OCI-LY1 (cell line): ENCODE results near the gene ANAPC5.

Source experiments
- H2AFZ ChIP-seq: fragments of 200-600 bp; sonication (generic), shearing (Covaris generic); 2 replicates; pipeline ENCODE4 v1.6.0; 2014; ENCODE audit warnings: antibody characterized with exemption, mild to moderate bottlenecking, low read length
- H3F3A ChIP-seq: fragments of 200-600 bp; sonication (generic), shearing (Covaris generic); 2 replicates; pipeline ENCODE4 v1.6.0; 2014; ENCODE audit warnings: mild to moderate bottlenecking, antibody characterized with exemption, low read length, moderate library complexity; ENCODE audit not compliant: insufficient read depth
- H3K27ac ChIP-seq: fragments of 200-600 bp; sonication (generic); 2 replicates; pipeline ENCODE4 v1.5.1; 2014; ENCODE audit warnings: low read length, mixed run types, mild to moderate bottlenecking, low read depth; ENCODE audit not compliant: poor library complexity, severe bottlenecking
- H3K27me3 ChIP-seq: fragments of 200-600 bp; sonication (generic); 2 replicates; pipeline ENCODE4 v1.6.0; 2014; ENCODE audit warnings: antibody characterized with exemption, mild to moderate bottlenecking, low read length, moderate library complexity; ENCODE audit not compliant: insufficient read depth
- H3K36me3 ChIP-seq: fragments of 200-600 bp; sonication (generic); 2 replicates; pipeline ENCODE4 v1.6.1; 2014; ENCODE audit warnings: mild to moderate bottlenecking, antibody characterized with exemption, low read length, moderate library complexity, mixed read lengths; ENCODE audit not compliant: insufficient read depth
- H3K4me1 ChIP-seq: fragments of 200-600 bp; sonication (generic); 2 replicates; pipeline ENCODE4 v1.5.1; 2014; ENCODE audit warnings: mild to moderate bottlenecking, low read length, moderate library complexity; ENCODE audit not compliant: insufficient read depth, severe bottlenecking
- H3K4me2 ChIP-seq: fragments of 200-600 bp; sonication (generic), shearing (Covaris generic); 2 replicates; pipeline ENCODE4 v1.6.1; 2014; ENCODE audit warnings: low read length
- H3K4me3 ChIP-seq: fragments of 200-600 bp; sonication (generic); 2 replicates; pipeline ENCODE4 v1.5.1; 2014; ENCODE audit warnings: low read length, low read depth, mild to moderate bottlenecking, mixed read lengths; ENCODE audit not compliant: poor library complexity, severe bottlenecking
- H3K79me2 ChIP-seq: fragments of 200-600 bp; shearing (Covaris generic); 2 replicates; pipeline ENCODE4 v1.6.1; 2016; ENCODE audit warnings: mixed run types, low read length, mixed read lengths; ENCODE audit not compliant: insufficient read depth
- H3K9ac ChIP-seq: fragments of 200-600 bp; sonication (generic), shearing (Covaris generic); 2 replicates; pipeline ENCODE4 v1.6.1; 2014; ENCODE audit warnings: mild to moderate bottlenecking, low read length, mixed read lengths
- H3K9me2 ChIP-seq: fragments of 200-600 bp; sonication (generic), shearing (Covaris generic); 2 replicates; pipeline ENCODE4 v1.6.1; 2014; ENCODE audit warnings: low read depth, mild to moderate bottlenecking, low read length, mixed read lengths
- H3K9me3 ChIP-seq: fragments of 200-600 bp; shearing (Covaris generic); 2 replicates; pipeline ENCODE4 v1.6.1; 2014; ENCODE audit warnings: low read length, mixed read lengths
- H4K20me1 ChIP-seq: fragments of 200-600 bp; sonication (generic), shearing (Covaris generic); 2 replicates; pipeline ENCODE4 v1.6.0; 2016; ENCODE audit warnings: mild to moderate bottlenecking, low read length; ENCODE audit not compliant: insufficient read depth
- CTCF ChIP-seq: fragments of 200-600 bp; sonication (generic), shearing (Covaris generic); IDR thresholded peaks from 2 replicates; pipeline ENCODE4 v1.5.1; 2017; ENCODE audit warnings: mild to moderate bottlenecking, antibody characterized with exemption, low read length, moderate library complexity, mixed read lengths
- EZH2 ChIP-seq: fragments of 200-600 bp; sonication (generic), shearing (Covaris generic); IDR thresholded peaks from 2 replicates; pipeline ENCODE4 v1.8.0; 2017; ENCODE audit warnings: borderline replicate concordance, mixed run types, mild to moderate bottlenecking, antibody characterized with exemption, low read length, moderate library complexity, mixed read lengths

Gene ANAPC5

DNA sequence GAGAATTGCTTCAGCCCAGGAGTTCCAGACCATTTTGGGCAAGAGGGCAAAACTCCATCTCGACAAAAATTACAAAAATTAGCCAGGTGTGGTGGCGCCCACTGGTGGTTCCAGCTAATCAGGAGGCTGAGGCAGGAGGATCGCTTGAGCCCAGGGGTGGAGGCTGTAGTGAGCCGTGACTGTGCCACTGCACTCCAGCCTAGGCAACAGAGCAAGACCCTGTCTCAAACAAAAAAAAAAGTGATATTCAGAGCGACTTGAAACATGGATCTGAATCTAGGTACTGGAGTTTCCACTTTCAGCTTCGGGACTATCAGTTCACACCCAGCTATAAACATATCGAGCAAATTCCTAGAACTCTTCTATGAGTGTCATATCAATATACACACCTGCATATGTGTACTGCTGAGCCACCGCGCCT is 31.4 kb upstream of the ANAPC5 start:
- Histone ChIP-seq H3K9me2 (no peaks in the 10 kb centered on the region), H3K79me2 (no peaks in the 10 kb centered on the region), H3K36me3 (no peaks in the 10 kb centered on the region), H3K27ac (no peak overlapping the region), H3K4me1 (no peaks in the 10 kb centered on the region), H3K4me3 (no peak overlapping the region), H3F3A (no peaks in the 10 kb centered on the region), H3K27me3 (no peaks in the 10 kb centered on the region), H2AFZ (no peak overlapping the region), H3K9me3 (no peaks in the 10 kb centered on the region), H3K9ac (no peak overlapping the region), H4K20me1 (no peaks in the 10 kb centered on the region), H3K4me2 (no peak overlapping the region)
- no peak for TF ChIP-seq EZH2
- peak; percentile 25; the same call in 1 of the 2 replicates for TF ChIP-seq CTCF

DNA sequence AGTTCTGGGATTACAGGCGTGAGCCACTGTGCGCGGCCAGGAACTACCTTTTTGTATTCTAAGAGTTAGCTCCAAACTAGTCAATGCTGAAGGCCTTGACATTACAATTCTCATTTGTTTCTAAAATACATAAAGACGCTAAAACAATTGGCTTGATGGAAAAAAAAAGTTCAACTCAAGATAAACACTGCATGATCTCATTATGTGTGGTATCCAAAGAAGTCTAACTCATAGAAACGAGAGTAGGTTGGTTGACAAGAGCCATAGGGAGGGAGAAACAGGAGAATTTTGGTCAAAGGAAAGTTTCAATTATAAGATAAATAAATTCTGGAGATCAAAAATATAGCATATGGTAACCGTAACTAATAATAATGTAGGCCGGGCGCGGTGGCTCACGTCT is 27.7 kb upstream of the ANAPC5 start:
- no peaks in the 10 kb centered on the region for H3K4me1 ChIP-seq
- no peaks in the 10 kb centered on the region for H3F3A ChIP-seq
- H3K79me2 ChIP-seq, result no peaks in the 10 kb centered on the region
- H3K27ac ChIP-seq, result no peak overlapping the region
- no peaks in the 10 kb centered on the region for H3K9me3 ChIP-seq
- H3K36me3 ChIP-seq, result no peaks in the 10 kb centered on the region
- H3K9me2 ChIP-seq, result no peaks in the 10 kb centered on the region
- TF ChIP-seq CTCF, result no peak
- TF ChIP-seq EZH2, result no peak
- no peak overlapping the region for H3K4me3 ChIP-seq
- H3K4me2 ChIP-seq, result no peak overlapping the region
- no peak overlapping the region for H2AFZ ChIP-seq
- H3K27me3 ChIP-seq, result no peaks in the 10 kb centered on the region
- no peaks in the 10 kb centered on the region for H4K20me1 ChIP-seq
- H3K9ac ChIP-seq, result no peak overlapping the region

DNA sequence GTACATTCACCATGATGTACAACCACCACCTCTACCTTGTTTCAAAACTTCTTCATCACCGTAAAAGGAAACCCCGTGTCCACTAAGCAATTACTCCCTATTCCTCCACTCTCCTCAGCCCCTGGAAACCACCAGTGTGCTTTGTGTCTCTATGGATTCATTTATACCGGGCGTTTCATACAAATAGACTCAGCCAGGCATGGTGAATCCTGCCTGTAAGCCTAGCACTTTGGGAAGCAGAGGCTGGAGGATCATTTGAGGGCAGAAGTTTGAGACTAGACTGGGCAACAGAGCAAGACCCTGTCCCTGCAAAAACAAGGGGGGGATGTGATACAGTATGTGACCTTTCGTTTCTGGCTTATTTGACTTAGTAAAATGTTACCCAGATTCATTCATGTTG is 26.5 kb upstream of the ANAPC5 start:
- Histone ChIP-seq H3K9me2 (no peaks in the 10 kb centered on the region), H3K36me3 (no peaks in the 10 kb centered on the region), H3K27ac (no peak overlapping the region), H4K20me1 (no peaks in the 10 kb centered on the region), H3F3A (no peaks in the 10 kb centered on the region), H3K9me3 (no peaks in the 10 kb centered on the region), H2AFZ (no peak overlapping the region), H3K79me2 (no peaks in the 10 kb centered on the region), H3K4me3 (no peak overlapping the region), H3K4me2 (no peak overlapping the region), H3K9ac (no peak overlapping the region), H3K27me3 (no peaks in the 10 kb centered on the region), H3K4me1 (no peaks in the 10 kb centered on the region)
- no peak for TF ChIP-seq CTCF
- no peak for TF ChIP-seq EZH2
